ENCODE results near the gene SBF1.

Gene SBF1

GRCh38 chr22:50488006-50488677 lies 13.3 kb upstream of the SBF1 start:
- H3K4me3 ChIP-seq (ENCODE audit: control insufficient read depth in 1 of 7, extremely low read depth in 1 of 7, insufficient read depth in 4 of 7, low read depth in 2 of 7, low read length in 6 of 7): no peak overlapping the region
- H3K27me3 ChIP-seq (replicated peaks in 2 of 5; ENCODE audit: control insufficient read depth in 4 of 5, insufficient read depth in 5 of 5, low read length in 4 of 5): peaks cover 0 to 5% (median 2%) of the 10 kb centered on the region in 5 experiments
- ChIA-PET CTCF (no interaction called here), POLR2A (no interaction called here)
- H3K36me3 ChIP-seq (ENCODE audit: control insufficient read depth in 4 of 4, insufficient read depth in 4 of 4, low read length in 3 of 4): no peaks in the 10 kb centered on the region
- H3K27ac ChIP-seq (ENCODE audit: insufficient read depth in 1 of 2, low read depth in 1 of 2, low read length in 2 of 2, poor library complexity in 1 of 2, severe bottlenecking in 2 of 2): no peak overlapping the region
- WGBS (ENCODE audit: insufficient coverage): 93% methylated on average over 5 of the region's 18 CpGs
- H3K4me1 ChIP-seq (ENCODE audit: control extremely low read depth in 1 of 4, control insufficient read depth in 4 of 4, insufficient read depth in 4 of 4, low read length in 3 of 4): peaks cover 0 to 18% (median 14%) of the 10 kb centered on the region in 4 experiments
- no peaks in the 10 kb centered on the region for H3K9me3 ChIP-seq (ENCODE audit: control extremely low read depth in 1 of 5, control insufficient read depth in 4 of 5, insufficient read depth in 2 of 5, low read depth in 1 of 5, low read length in 4 of 5)
- DNase-seq: no peak

DNA sequence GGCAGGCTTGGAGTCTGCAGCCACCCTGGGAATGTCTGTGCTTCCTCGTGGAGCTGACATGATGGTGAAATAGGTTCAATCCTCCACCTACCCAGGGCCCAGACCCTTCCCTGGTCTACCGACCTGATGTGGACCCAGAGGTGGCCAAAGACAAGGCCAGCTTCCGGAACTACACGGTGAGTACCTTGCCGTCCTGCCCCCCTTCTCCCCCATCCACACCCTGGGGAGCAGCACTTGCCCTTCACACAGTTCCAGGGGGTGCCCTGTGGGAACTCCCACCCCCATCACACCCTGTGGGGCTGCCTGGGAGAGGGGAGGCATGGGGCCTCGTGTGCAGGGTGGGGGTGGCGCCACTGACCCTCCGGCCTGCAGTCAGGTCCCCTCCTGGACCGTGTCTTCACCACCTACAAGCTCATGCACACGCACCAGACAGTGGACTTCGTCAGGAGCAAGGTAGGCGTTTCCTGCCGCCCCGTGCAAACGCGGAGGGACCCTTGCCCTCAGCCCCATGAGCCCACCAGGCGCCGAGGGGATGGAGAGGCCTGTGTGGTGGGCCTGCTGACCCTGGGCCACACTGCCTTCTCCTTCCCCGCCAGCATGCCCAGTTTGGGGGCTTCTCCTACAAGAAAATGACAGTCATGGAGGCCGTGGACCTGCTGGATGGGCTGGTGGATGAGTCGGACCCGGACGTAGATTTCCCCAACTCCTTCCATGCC lies 12.6 kb upstream of the SBF1 start:
- H3K36me3 ChIP-seq (ENCODE audit: control insufficient read depth in 4 of 4, insufficient read depth in 4 of 4, low read length in 3 of 4): no peaks in the 10 kb centered on the region
- CTCF ChIA-PET: interaction anchor here (1.3 to 3.9 kb wide), 2 partner anchors 10 to 88 kb away, joined by 3 to 20 read pairs; no protein-coding TSS in a partner anchor
- H3K4me1 ChIP-seq (ENCODE audit: control extremely low read depth in 1 of 4, control insufficient read depth in 4 of 4, insufficient read depth in 4 of 4, low read length in 3 of 4): peaks cover 0 to 19% (median 15%) of the 10 kb centered on the region in 4 experiments
- 92% methylated on average over 17 of the region's 23 CpGs for WGBS (ENCODE audit: insufficient coverage)
- no peak overlapping the region for H3K4me3 ChIP-seq (ENCODE audit: control insufficient read depth in 1 of 7, extremely low read depth in 1 of 7, insufficient read depth in 4 of 7, low read depth in 2 of 7, low read length in 6 of 7)
- no peak overlapping the region for H3K27ac ChIP-seq (ENCODE audit: insufficient read depth in 1 of 2, low read depth in 1 of 2, low read length in 2 of 2, poor library complexity in 1 of 2, severe bottlenecking in 2 of 2)
- no peak for DNase-seq
- H3K27me3 ChIP-seq (replicated peaks in 2 of 5; ENCODE audit: control insufficient read depth in 4 of 5, insufficient read depth in 5 of 5, low read length in 4 of 5): peaks cover 0 to 12% (median 7%) of the 10 kb centered on the region in 5 experiments
- POLR2A ChIA-PET: no interaction called here
- H3K9me3 ChIP-seq (ENCODE audit: control extremely low read depth in 1 of 5, control insufficient read depth in 4 of 5, insufficient read depth in 2 of 5, low read depth in 1 of 5, low read length in 4 of 5): no peaks in the 10 kb centered on the region

GRCh38 chr22:50486561-50487289 lies 11.9 kb upstream of the SBF1 start, which contains the start of gene MIOX:
TSS of gene MIOX (plus strand) at chr22:50486859. CDS start at chr22:50486898, 39 bp downstream.
- peaks cover 0 to 20% (median 14%) of the 10 kb centered on the region in 5 experiments for H3K27me3 ChIP-seq (replicated peaks in 2 of 5; ENCODE audit: control insufficient read depth in 4 of 5, insufficient read depth in 5 of 5, low read length in 4 of 5)
- H3K4me1 ChIP-seq (ENCODE audit: control extremely low read depth in 1 of 4, control insufficient read depth in 4 of 4, insufficient read depth in 4 of 4, low read length in 3 of 4): peaks cover 0 to 26% (median 21%) of the 10 kb centered on the region in 4 experiments
- H3K9me3 ChIP-seq (ENCODE audit: control extremely low read depth in 1 of 5, control insufficient read depth in 4 of 5, insufficient read depth in 2 of 5, low read depth in 1 of 5, low read length in 4 of 5): no peaks in the 10 kb centered on the region
- H3K27ac ChIP-seq (ENCODE audit: insufficient read depth in 1 of 2, low read depth in 1 of 2, low read length in 2 of 2, poor library complexity in 1 of 2, severe bottlenecking in 2 of 2): no peak within 1 kb of the TSS
- CTCF ChIA-PET: interaction anchor here (1.3 to 3.9 kb wide), 2 partner anchors 11 to 87 kb away, joined by 3 to 20 read pairs; no protein-coding TSS in a partner anchor
- no peak within 1 kb of the TSS for H3K4me3 ChIP-seq (ENCODE audit: control insufficient read depth in 1 of 7, extremely low read depth in 1 of 7, insufficient read depth in 4 of 7, low read depth in 2 of 7, low read length in 6 of 7)
- 93% methylated on average over 23 of the region's 23 CpGs for WGBS (ENCODE audit: insufficient coverage)
- no peak for DNase-seq
- POLR2A ChIA-PET: no interaction called here
- H3K36me3 ChIP-seq (ENCODE audit: control insufficient read depth in 4 of 4, insufficient read depth in 4 of 4, low read length in 3 of 4): no peaks in the 10 kb centered on the region

DNA sequence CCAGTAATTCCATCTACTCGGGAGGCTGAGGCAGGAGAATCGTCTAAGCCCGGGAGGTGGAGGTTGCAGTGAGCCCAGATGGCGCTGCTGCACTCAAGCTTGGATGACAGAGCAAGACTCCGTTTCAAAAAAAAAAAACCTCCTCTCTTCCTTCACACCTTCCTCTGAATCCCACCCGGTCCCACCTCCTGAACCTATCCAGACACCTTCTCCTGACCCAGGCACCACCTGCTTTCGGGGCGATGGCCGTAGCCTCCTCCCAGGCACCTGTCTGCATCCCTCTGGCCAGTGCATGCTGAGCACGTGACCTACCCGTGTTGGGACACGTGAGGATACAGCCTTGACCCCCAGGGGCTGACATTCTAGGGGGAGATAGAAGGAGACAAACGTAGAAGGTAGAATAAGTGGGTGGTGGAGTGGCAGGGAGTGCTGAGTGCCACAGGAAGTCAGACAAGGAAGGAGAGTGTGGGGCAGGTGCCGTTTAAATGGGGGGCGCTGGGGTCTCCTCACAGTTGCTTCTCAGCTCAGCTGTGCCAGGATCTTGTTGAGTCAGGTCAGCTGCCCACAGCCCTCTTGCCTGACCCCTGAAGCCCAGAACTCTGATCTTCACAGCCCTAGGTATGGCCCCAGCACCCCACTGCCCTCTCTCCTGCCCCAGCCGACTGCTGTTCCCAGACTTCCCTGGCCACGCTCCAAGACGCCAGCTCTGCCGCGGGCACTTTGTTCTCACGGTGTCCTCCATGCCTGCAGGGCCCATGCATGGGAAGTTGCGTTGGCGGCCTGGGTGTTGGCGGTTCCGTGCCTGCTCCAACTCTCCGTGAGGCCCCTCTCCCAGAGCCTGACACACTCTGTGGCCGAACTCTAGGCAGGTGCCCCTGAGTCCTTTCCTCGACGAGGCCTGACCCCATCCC lies 10.6 kb upstream of the SBF1 start:
- H3K27ac ChIP-seq (ENCODE audit: insufficient read depth in 1 of 2, low read depth in 1 of 2, low read length in 2 of 2, poor library complexity in 1 of 2, severe bottlenecking in 2 of 2): no peak overlapping the region
- peaks cover 0 to 23% (median 18%) of the 10 kb centered on the region in 4 experiments for H3K4me1 ChIP-seq (ENCODE audit: control extremely low read depth in 1 of 4, control insufficient read depth in 4 of 4, insufficient read depth in 4 of 4, low read length in 3 of 4)
- H3K36me3 ChIP-seq (ENCODE audit: control insufficient read depth in 4 of 4, insufficient read depth in 4 of 4, low read length in 3 of 4): no peaks in the 10 kb centered on the region
- CTCF ChIA-PET: interaction anchor here (1.3 to 3.9 kb wide), 2 partner anchors 12 to 28 kb away, joined by 3 to 20 read pairs; no protein-coding TSS in a partner anchor
- POLR2A ChIA-PET: interaction anchor here (0.6 kb wide), 1 partner anchor 21 kb away, joined by 3 read pairs; no protein-coding TSS in a partner anchor
- no peaks in the 10 kb centered on the region for H3K9me3 ChIP-seq (ENCODE audit: control extremely low read depth in 1 of 5, control insufficient read depth in 4 of 5, insufficient read depth in 2 of 5, low read depth in 1 of 5, low read length in 4 of 5)
- 75% methylated on average over 22 of the region's 29 CpGs for WGBS (ENCODE audit: insufficient coverage)
- H3K4me3 ChIP-seq (ENCODE audit: control insufficient read depth in 1 of 7, extremely low read depth in 1 of 7, insufficient read depth in 4 of 7, low read depth in 2 of 7, low read length in 6 of 7): no peak overlapping the region
- peaks cover 0 to 32% (median 14%) of the 10 kb centered on the region in 5 experiments for H3K27me3 ChIP-seq (replicated peaks in 2 of 5; ENCODE audit: control insufficient read depth in 4 of 5, insufficient read depth in 5 of 5, low read length in 4 of 5)
- no peak for DNase-seq

- Histone ChIP-seq H3K4me3 (ENCODE audit: control insufficient read depth in 1 of 7, extremely low read depth in 1 of 7, insufficient read depth in 4 of 7, low read depth in 2 of 7, low read length in 6 of 7) (no peak overlapping the region), H3K4me1 (ENCODE audit: control extremely low read depth in 1 of 4, control insufficient read depth in 4 of 4, insufficient read depth in 4 of 4, low read length in 3 of 4) (peaks cover 0 to 23% (median 18%) of the 10 kb centered on the region in 4 experiments), H3K36me3 (ENCODE audit: control insufficient read depth in 4 of 4, insufficient read depth in 4 of 4, low read length in 3 of 4) (no peaks in the 10 kb centered on the region), H3K9me3 (ENCODE audit: control extremely low read depth in 1 of 5, control insufficient read depth in 4 of 5, insufficient read depth in 2 of 5, low read depth in 1 of 5, low read length in 4 of 5) (no peaks in the 10 kb centered on the region), H3K27ac (ENCODE audit: insufficient read depth in 1 of 2, low read depth in 1 of 2, low read length in 2 of 2, poor library complexity in 1 of 2, severe bottlenecking in 2 of 2) (no peak overlapping the region), H3K27me3 (replicated peaks in 2 of 5; ENCODE audit: control insufficient read depth in 4 of 5, insufficient read depth in 5 of 5, low read length in 4 of 5) (peaks cover 0 to 45% (median 22%) of the 10 kb centered on the region in 5 experiments)
- no peak for DNase-seq
- POLR2A ChIA-PET: no interaction called here
- CTCF ChIA-PET: interaction anchor here (0.6 to 3.9 kb wide), 5 partner anchors 10 to 132 kb away, joined by 3 to 20 read pairs (median 3); no protein-coding TSS in a partner anchor
- WGBS (ENCODE audit: insufficient coverage): 98% methylated on average over 20 of the region's 31 CpGs
These were observed 9.4 kb upstream of the SBF1 start for GRCh38 chr22:50483977-50484853.

Data from common myeloid progenitor, CD34-positive (primary cell).